GM18870 (cell line): ENCODE results near the gene XXYLT1.

ENCODE experiments used
- ATAC-seq: cut with Tn5 transposase; IDR thresholded peaks from one replicate; pipeline ENCODE4 v1.9.1; 2021; ENCODE audit warnings: moderate library complexity; ENCODE audit not compliant: unreplicated experiment

Gene XXYLT1

DNA sequence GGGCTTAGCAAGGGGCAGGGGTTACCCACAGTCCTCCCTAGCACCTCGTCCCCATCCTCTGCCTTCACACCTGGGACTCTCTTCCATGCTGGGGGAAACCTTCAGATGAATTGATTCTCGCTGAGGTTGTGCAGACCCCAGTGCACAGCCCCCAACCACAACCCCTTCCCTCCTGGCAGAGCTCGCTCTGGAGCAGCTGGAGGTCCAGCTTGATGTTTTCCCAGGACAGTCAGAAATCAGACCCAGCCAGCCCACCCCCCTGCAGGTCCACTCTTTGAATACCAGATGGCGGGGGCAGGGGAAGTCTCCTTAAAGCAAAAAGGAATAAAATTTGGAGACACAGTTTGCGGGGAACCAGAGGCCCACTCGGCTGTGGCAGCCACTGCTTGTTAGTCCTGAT lies 234.4 kb downstream of the XXYLT1 start:
- ATAC-seq: no peak

DNA sequence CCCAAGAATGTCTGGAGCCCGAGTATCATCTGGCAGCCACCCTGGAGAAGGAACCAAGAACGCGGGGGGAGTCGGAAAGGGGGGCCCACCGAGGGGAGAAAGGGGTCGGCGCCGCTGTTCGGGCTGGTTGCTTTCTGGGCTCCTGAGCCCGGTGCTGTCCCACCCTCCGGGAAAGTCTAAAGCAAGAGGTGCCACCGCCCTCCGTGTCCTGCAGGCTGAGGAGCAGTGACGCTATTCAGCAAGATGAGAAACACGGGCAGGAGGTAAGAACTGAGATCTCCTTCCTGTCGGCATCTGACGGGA lies 234.8 kb downstream of the XXYLT1 start:
- ATAC-seq: no peak

DNA sequence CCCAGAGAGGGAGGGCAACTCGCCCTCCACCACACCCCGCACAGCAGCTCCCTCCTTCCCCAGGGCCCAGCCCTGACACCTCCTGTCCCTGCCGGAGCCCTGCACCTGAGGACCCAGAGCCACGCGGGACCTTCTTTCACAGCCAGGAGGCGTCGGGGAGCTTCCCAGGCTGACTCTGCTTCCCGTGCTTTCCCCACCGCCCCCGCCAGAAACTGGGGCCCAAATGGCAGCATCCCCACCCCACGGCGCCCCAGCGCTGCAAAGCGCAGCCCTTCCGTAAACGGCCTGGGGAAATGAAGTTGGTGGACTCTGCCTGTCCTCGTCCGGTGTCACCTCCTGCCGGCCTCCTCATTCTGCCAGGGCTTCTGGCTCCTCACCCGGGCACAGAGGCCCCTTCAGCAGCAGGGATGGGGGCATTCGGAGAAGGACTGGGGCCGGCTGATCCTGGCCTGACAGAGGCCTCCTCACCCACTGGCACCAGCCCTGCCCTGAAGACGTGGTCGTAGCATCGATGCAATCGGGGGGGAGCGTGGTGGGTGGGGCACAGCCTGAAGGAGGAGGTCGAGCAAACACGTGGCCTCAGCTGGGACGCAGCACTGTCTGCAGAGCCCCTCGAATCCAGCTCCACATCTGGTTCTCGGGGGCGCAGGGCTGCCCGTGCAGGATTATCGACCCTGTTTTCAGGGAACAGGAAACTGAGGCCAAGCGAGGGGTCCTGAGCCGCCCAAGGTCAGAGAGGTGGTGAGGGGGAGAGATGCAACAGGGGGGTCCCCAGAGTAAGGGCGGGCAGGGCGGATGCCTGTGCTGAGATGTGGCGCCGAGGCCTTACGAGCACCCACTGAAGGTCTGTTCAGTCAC lies 235.4 kb downstream of the XXYLT1 start:
- ATAC-seq: no peak

DNA sequence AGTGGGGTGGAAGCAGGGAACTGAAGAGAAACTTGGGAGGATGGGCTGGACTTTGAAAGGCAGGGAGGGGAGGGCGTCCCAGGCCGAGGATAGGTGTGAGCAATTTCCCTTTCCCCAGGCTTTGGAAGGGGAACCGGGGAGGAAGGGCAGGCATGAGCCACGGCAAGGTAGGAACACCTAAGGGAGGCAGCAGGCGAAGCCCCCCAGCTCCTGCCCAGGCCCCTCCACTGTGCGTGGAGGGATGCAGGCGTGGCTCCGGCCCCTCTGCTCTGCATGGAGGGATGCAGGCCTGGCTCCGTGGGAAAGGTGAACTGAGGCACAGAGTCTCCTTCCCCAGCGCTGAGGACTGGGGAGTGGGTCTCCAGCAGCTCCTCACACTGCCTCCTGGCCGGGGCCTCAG lies 236.4 kb downstream of the XXYLT1 start:
- no peak for ATAC-seq

DNA sequence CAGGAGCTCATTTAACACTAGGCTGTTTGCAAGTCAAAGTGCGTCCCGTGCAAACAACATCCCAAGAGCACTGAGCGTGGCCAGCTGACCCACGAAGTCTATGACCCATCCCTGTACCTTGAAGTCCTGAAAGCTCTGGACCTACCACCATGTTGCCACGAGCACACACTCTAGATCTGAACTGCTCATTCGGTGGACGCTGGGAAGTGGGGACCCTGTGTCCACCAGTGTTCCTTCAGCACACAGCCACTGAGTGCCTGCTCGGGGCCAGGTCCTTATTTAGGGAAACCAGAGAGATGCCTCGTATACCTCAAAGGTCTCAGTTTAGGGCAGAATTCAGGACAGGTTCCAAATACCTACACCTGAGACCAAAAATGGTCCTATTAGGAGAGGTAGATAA lies 236.9 kb downstream of the XXYLT1 start:
- no peak for ATAC-seq

DNA sequence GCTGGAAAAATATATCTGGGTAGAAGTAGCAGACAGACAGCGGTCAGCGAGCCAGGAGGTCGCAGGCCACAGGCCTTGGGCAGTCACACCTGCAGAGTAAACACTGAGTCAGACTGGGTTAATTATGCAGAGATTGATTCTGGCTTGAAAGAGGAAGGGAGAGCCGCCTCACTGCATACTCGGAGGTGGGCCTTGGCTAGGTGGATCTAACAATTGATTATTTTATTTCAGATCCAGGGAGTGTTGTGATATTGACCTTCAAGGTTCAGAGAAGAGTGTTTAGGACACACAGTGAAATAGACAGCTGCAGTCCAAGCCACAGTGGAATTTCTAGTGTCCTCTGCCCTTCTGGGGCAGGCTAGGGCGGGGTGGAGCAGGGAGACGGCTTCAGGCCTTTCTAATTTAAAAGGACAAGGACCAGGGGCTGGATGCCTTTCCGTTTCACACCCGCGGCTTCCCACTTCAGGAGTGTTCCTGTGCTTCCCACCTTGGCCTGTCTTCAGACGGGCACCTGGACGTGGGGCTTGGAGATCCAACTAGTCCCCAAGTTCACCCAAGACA lies 237.3 kb downstream of the XXYLT1 start:
- no peak for ATAC-seq

DNA sequence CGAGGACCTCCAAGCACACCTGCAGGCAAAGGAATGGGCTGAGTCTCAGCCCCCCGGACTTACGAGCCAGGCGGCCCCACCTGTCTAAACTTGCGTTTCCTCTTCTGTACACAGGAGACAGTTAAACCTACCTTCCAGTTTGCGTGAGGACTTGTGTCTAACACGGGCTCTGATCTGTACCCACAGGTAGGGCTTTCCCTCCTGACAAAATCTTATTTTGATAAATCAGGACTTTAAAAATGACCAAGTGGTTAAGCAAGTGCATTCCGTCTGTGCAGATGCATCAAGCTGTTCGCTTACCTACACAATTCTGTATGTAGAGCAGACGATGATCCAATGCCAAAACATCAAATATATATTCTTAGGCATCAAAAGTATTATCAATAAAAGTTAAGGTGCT lies 238.0 kb downstream of the XXYLT1 start:
- no peak for ATAC-seq

DNA sequence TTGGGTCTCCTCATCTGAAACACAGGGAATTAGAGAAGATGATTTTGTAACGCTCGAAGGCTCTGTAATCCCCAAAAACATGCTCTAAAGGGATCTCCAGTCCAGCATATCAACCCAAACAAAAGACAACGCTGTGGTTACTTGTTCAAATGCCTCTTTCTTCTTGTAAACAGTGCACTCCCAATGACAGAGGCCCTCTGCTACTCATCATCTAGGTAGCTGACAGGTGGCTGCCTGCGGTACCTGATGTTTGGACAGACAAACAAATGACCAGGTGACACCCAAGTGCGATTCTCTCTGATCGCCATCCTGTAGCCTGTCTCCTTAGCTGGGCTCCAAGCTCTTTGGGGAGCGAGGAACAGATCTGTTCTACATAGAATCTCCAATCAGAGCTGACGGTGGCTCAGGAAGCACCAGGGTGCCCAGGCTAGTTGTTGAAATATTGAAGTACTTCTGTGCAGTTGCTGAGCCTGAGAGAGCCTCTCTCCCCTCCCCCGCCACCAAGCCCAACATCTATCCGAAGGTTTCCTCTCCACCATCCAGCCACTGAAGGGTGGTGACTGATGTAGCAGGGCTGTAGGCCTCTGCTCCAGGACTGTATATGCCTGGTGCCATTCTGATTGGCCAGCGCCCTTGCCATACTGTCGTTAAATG lies 238.7 kb downstream of the XXYLT1 start:
- no peak for ATAC-seq

DNA sequence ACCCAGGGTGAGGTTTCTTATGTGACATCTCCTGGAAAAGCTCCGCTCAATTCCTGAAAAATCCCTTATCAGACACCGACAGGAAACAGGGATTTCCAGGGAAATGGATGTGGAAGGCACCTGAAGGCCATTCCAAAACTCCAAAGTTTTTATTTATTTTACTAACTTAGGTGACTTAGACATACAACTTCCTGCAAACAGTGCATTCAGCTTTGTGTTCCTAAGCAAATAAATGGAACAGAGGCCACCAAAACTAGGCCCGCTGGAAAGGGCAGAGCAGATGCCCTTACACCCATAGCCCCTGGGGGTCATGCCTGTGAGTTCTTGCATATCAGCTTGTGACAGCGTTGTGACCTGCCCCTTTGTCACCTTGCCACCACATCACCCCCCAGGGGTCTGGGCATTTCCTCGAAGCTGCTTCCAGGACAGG lies 239.4 kb downstream of the XXYLT1 start:
- no peak for ATAC-seq

DNA sequence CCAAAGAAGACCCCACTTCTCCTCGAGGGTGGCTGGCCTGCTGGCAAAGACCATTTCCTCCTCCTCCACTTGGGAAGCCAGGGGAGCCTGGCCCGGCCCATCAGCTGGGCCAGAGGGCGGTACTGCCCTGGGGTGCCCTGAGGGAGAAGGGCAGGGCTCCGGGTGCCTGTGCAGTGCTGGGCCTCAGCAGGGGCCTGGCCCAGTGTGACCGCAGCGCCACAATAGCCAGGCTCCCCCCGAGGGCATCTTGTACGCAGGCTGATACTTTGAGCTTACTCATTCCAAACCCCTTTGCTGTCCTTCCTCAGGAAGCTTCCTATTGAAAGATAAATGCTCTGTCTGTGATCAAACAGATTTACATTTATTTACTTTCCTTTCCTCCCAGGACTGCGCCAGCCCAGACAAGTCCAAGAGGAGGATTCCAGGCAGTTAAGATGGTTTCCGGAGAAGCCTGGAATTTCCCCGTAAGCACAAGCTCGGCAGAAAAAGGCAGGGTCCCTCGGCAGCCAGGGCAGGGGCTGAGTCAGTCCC lies 240.1 kb downstream of the XXYLT1 start:
- no peak for ATAC-seq

DNA sequence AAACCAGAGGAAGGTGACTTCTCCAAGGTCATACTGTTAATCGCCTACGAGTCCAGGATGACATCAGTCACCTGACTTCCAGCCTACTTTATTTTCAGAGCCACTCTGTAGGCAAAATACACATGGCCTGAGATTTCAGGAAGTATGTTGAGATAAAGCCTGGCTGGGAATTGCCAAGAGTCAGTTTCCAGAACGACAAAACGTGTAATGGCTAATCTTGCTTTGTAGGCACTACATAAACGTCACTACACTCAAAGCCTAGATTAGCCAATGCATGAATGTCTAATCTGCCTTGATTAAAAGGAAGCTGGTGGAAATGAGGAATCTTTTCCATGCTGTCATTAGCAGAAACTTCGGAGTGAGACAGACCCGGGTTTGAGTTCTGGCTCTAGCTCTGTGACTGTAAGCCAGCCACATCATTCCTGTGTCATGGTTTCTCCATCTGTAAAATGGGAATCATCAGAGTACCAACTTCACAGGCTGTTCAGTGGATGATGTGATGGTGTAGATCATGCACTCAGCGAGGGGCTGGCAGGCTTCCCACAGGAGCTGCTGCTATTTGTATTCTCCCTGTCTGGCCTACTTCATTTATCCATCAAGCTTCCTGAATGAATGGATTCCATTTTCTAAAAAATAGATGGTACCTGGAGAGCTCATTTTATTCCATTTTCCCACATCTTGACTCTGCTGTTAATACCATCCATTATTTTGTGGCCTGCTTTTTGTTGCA lies 241.9 kb downstream of the XXYLT1 start:
- ATAC-seq: no peak

DNA sequence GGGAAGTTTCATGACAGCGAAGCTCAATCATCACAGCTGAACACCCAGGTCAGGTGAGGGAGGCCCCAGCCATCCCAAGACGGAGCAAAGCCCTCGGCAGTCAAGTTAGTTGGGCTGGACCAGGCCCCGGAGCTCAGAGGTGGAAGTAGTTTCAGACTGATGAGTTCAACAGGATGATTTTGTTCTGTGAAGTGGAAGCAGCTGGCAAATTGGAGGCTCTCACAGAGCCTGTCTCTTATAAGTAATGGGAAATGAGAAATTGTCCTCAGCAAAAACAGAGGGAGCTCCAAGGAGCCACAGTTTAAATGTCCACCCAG lies 245.1 kb downstream of the XXYLT1 start:
- no peak for ATAC-seq

DNA sequence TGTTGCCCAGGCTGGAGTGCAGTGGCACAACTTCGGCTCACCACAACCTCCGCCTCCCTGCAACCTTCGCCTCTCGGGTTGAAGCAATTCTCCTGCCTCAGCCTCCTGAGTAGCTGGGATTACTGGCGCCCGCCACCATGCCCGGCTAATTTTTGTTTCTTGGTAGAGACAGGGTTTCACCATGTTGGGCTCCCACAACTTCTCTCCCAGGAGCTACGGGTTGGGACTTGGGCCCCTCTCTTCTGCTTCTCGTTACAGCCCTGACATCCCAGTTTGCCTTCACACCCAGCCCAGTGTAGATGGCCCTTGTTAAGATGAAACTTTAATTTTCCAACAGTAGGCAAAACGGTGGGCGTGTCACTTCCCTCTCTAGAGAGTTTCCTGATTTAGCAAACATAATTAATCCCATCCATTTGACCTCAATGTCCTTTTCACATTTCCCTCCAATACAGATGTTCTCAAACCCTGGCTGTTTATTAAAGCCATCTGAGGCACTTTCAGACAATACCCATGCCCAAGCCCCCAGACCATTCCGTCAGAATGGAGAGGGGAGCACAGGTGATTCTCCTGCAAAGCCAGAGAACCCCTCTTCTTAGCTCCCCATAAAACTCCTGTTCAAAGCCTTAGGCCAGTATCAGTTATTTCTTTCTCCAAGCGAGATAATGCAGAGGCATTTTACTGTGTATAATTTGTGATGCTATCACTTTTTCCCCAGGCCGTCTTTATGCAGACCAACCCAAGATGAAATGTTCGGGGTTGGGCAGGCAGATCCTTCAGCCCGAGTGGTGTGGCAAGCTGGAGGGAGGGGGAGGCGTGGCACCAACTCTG lies 245.7 kb downstream of the XXYLT1 start:
- ATAC-seq: no peak

DNA sequence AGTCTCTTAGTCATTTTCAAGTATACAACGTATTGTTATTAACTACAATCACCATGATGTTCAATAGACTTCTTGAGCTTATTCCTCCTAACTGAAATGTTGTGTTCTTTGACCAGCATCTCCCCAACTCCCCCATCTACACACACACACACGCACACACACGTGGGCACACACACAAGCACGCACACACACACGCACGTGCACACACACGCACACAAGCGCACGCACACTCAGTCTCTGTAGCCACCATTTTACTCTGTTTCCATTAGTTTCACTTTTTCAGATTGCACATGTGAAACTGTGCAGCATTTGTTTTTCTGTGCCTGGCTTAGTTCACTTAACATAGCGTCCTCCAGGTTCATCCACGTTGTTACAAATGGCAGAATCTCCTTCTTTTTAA lies 247.0 kb downstream of the XXYLT1 start:
- no peak for ATAC-seq

DNA sequence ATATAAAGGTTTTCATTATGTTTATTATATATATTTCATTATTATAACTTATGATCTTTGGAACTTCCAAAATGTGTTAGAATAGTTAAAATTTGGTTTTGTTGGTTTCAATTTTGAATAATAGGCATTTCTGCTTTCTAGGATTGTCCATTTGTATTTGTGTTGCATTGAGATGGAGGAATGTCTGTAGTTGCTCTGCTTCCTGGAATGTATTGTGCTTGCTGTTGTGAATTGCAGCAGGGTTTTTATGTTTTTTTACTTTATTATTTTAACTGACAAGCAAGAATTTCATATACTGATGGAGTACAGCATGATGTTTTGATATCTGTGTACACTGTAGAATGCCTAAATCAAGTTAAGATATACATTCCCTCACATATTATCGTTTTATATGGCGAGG lies 247.4 kb downstream of the XXYLT1 start:
- no peak for ATAC-seq

DNA sequence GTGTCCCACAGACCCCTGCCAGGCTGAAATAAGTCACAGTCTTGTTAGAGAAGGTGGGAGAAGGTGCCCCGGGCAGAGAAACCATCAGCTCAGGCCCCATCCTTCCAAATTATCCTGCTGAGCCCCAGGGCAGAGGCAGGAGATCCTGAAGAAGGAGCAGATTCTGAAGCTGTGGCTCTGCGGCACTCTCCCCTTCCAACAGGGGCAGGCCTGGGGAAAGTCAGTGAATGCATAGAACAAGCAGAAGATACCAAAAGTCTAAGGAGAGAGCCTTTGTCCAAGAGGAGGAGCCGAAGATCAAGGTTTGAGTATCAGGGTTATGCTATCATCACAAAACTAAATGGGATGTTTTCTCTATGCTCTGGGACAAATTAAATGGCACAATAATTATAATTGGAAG lies 249.3 kb downstream of the XXYLT1 start:
- ATAC-seq: no peak

DNA sequence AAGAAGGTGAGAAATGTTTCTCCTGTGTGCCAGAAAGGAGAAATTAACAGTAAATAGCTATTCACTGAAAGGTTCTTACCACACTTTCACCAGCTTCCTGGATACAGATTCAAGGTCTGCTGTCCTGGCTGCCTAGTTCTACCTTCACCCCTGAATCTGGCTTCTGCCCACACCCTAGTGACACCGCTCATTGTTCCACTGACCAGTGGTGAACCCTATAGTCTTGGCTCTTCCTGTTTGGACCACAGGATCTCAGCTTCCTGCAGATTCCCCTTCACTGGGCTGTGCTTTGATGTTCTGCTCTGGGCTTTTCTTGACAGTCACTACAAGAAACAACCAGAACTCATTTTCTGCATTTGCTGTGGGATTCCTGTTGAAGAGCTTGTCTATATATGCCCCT lies 250.0 kb downstream of the XXYLT1 start:
- ATAC-seq: no peak

DNA sequence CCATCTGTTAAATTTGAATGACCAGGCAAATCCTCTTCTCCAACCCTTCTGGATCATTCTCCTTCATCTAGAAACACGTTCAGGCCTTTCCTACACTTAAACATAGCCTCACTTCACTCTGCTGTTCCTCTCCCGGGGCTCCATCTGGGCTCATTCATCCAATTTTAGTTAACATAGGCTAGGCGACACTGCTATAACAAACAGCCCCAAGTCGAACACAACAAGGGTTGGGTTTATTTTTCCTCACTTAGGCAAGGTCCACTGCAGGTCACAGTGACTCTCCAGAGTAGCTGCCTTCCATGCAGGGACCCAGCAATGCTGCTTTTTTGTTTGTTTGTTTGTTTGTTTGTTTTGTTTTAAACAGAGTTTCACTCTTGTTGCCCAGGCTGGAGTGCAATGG lies 250.8 kb downstream of the XXYLT1 start:
- ATAC-seq: no peak

DNA sequence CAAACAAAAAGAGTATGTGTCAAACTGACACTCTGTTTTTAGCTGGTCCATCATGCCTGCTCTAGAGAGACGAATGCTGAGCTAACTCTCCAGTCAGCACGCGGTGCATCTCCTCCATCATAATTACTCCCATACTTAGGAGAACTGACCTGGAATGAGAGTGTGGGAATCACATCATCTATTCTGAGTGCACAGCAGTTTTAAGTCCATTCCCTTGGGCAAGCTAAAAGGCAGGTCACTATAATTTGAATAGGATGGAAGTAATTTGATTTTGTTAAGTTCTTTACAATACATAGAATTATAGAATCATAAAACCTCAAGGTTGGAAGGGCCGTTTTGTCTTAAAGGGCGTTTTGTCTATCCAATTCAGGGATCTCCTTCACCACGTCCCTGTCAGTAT lies 251.6 kb downstream of the XXYLT1 start:
- ATAC-seq: no peak
